ENCODE measurements around the gene AGPAT3.
"Not testable (repeated sequence)": the region's sequence is repeated elsewhere in the genome, so short reads cannot be mapped to it uniquely, and the experiment has no call there.

AGPAT3 gene

DNA sequence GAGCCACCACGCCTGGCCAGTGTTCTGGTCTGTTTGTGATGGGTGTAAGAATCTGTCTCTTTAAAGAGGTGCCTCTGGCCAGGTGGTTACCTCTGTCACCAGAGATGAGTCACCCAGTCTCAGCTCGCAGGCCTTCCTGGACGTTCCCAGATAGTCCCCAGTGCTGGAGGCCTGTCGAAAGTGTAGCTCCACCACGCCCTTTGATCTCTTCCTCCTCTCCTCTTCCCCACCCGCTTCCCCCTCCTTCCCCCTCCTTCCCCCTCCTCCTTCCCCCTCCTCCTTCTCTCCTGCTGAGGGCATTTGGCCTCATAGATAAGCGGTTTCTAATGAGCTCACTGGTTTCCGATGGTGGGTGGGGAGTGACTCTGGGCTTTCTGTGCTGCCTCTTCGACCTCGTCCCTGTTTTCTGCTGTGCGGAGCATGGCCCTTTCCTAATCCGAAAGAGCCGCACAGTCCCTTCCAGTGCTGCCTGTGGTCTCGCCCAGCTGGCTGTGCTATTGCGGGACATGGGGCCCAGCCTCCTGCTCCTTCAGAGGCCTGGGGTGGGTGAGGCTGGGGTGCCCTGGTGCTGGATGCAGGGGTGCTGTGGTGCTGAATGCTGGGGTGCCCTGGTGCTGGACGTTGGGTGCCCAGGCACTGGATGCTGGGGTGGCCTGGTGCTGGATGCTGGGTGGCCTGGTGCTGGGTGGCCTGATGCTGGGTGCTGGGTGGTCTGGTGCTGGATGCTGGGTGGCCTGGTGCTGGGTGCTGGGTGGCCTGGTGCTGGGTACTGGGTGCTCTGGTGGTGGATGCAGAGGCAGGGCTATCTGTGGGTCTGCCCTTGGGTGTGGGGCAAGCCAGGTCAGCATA lies 19.2 kb downstream of the AGPAT3 start:
- DNase-seq (ENCODE audit: low spot score): peak; percentile 96

DNA sequence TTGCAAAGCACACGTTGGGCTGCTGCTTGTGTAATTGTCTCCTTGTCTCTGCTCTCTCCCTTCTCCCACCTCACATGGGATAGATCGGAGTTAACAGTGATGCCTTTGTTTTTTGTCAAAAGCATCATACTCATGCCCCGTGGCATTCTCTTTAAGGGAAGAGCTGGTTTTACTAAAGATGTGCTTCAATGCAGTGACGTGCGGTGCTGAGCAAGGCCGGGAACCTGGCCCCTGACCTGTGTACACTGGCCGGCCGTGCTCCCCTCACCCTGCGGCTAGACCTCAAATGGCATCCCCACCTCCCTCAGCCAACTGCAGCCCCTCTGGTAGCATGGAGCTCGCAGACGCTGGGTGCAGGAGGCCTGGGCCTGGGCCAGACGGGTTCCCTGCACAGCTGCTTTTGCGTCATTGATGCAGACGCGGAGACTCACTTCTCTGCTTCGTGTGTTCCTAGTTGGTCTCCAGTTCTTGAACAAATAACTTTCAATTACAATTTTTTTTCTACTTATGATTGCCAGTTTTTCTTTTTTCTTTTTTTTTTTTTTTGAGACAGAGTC lies 19.9 kb downstream of the AGPAT3 start:
- DNase-seq (ENCODE audit: low spot score): no peak

DNA sequence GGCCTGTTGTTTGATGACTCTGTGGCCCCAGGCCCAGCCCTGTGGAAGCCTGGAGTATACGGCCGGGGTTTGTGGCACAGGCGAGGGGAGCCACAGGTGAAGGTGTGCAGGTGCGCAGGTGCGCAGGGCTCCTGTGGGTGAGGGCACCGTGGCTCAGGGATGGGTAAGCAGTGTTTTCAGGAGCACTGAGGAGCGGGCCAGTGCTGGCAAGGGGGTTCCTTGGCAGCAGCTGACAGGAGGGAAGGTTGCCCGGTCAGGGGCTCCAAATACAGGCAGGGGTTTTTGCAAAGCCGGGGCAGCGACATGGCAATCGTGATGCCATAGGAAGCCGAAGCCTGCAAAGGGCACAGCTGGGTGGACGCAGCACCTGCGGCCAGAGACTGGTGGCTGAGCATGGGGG lies 20.7 kb downstream of the AGPAT3 start:
- no peak for DNase-seq (ENCODE audit: low spot score)

DNA sequence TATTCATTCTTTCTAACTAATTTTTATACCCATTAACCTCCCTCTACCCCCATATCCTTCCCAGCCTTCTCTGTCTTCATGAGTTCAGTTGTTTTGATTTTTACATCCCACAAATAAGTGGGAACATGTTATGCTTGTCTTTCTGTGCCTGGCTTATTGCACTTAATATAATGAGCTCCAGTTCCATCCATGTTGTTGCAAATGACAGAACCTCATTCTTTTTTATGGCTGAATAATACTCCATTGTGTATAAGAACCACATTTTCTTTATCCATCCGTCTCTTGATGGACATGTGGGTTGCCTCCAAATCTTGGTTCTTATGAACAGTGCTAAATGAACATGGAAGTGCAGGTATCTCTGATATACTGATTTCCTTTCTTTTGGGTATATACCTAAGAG lies 21.5 kb downstream of the AGPAT3 start:
- DNase-seq (ENCODE audit: low spot score): no peak

DNA sequence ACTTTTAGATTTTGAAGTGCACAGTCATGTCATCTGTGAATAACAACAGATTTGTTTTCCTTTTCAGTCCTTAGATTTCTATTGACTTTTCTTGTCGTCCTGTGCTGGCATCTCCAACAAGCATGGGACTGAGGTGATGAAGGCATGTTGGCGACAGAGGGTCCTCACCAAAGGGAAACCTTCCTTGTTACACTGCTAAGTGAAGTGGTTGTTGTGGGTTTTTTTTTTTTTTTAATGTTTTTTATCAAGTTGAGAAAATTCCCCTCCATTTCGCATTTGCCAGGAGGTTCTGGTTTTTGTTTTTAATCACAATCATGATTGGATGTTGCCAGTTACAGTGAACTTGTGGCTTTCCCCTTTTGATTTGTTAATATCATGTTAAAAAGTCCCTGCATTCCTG lies 24.0 kb downstream of the AGPAT3 start:
- DNase-seq (ENCODE audit: low spot score): no peak

DNA sequence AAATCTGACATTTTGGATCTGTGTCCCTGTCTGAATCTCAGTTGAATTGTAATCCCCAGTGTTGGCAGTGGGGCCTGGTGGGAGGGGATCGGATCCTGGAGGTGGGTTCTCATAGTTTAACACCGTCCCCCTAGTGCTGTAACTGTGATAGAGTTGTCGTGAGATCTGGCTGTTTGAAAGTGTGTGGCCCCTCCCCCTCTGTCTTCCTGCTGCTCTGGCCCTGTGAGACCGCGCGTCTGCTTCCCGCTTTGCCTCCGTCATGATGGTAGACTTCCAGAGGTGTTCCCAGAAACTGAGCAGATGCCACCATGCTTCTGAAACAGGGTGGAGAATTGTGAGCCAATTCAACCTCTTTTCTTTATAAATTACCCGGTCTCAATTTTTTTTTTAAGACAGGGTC lies 25.0 kb downstream of the AGPAT3 start:
- DNase-seq (ENCODE audit: low spot score): no peak

DNA sequence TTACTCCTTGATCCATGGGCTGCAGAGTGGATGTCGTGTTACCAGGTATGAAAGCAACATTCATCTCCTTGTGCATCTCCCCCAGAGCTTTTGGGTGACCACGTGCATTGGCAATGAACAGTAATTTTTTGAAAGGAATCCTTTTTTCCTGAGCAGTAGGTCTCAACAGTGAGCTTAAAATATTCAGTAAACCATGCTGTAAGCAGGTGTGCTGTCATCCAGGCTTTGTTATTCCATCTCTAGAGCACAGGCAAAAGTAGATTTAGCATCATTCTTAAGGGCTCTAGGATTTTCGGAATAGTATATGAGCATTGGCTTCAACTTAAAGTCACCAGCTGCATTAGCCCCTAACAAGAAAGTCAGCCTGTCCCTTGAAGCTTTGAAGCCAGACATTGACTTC lies 27.3 kb downstream of the AGPAT3 start:
- DNase-seq (ENCODE audit: low spot score): no peak

DNA sequence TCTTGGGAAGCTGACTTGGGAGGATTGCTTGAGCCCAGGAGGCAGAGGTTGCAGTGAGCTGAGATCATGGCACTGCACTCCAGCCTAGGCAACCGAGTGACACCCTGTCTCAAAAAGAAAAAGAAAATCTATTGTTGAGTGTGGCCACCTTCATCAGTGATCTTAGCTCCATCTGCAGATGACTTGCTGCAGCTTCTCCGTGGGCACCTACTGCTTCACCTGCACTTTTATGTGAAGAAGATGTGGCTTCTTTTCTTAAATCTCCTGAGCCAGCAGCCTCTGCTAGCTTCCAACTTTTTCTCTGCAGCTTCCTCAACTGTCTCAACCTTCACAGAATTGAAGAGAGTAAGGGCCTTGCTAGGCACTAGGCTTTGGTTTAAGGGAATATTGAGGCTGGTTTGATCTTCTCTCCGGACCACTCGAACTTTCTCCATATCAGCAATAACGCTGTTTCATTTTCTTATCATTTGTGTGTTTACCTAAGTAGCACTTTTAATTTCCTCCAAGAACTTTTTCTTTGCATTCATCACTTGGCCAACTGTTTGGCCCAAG lies 28.0 kb downstream of the AGPAT3 start:
- DNase-seq (ENCODE audit: low spot score): no peak

DNA sequence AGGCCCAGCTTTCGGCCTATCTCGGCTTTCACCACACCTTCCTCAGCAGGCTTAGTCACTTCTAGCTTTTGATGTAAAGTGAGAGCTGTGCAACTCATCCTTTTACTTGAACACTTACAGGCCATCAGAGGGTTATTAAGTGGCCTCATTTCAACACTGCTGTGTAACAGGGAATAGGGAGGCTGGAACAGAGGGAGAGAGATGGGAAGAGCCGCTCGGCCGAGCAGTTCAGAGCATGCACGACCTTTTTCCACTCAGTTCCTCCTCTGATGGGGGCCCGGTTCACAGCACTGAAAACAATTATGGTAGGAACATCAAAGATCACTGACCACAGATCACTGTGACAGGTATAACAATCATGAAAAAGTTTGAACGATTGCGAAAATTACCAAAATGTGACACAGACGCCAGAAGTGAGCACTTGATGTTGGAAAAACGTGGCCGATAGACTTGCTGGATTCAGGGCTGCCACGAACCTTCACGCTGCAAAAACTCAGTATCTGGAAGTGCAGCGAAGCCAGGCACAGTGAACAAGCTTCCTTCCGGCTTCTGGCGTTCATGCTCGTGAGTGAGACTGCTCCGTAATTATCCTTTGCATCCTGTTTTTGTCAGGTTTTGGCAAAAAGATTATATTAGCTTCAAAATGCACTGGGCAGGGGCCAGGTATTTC lies 28.6 kb downstream of the AGPAT3 start:
- DNase-seq (ENCODE audit: low spot score): peak; percentile 54

DNA sequence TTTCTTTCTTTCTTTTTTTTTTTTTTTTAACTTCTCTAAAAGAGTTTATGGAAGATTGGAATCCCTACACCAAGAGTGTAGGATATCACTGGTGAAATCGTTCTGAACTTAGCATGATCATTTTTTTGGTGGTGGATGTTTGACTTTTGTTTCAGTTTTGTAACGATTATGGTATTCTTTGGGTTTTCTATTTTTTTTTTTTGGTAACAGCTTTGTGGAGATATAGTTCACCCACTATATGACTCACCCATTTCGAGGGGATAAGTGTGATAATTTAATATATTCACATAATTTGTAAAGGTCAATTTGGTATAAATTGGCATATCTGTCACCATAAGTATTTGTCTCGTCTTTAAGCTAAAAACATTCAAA lies 29.2 kb downstream of the AGPAT3 start:
- DNase-seq (ENCODE audit: low spot score): no peak

DNA sequence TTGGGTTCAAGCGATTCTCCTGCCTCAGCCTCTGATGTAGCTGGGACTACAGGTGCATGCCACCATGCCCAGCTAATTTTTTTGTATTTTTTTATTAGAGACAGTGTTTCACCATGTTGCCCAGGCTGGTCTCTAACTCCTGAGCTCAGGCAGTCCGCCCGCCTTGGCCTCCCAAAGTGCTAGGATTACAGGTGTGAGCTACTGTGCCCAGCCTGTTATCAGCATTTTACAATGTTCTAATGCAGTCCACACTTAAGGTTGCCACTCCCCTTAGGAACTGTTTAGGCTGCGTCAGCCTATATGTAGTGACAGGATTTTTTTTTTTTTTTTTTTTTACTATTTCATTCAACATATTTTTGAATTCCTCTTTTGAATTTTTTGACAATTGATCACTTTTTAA lies 30.2 kb downstream of the AGPAT3 start:
- DNase-seq (ENCODE audit: low spot score): no peak

DNA sequence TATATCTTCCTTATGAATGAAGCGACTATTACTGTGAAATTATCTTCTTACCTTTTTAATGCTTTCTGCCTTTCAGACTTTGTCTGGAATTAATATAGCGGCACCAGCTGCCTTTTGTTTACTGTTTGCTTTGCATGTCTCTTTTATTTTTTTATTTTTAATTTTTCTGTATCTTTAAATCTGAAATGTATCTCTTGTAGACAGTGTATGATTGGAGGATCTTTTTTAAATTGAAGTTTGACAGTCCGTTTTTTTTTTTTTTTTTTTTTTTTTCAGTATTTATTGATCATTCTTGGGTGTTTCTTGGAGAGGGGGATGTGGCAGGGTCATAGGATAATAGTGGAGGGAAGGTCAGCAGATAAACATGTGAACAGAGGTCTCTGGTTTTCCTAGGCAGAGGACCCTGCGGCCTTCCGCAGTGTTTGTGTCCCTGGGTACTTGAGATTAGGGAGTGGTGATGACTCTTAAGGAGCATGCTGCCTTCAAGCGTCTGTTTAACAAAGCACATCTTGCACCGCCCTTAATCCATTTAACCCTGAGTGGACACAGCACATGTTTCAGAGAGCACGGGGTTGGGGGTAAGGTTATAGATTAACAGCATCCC lies 31.8 kb downstream of the AGPAT3 start:
- not testable (repeated sequence) for DNase-seq (ENCODE audit: low spot score)

DNA sequence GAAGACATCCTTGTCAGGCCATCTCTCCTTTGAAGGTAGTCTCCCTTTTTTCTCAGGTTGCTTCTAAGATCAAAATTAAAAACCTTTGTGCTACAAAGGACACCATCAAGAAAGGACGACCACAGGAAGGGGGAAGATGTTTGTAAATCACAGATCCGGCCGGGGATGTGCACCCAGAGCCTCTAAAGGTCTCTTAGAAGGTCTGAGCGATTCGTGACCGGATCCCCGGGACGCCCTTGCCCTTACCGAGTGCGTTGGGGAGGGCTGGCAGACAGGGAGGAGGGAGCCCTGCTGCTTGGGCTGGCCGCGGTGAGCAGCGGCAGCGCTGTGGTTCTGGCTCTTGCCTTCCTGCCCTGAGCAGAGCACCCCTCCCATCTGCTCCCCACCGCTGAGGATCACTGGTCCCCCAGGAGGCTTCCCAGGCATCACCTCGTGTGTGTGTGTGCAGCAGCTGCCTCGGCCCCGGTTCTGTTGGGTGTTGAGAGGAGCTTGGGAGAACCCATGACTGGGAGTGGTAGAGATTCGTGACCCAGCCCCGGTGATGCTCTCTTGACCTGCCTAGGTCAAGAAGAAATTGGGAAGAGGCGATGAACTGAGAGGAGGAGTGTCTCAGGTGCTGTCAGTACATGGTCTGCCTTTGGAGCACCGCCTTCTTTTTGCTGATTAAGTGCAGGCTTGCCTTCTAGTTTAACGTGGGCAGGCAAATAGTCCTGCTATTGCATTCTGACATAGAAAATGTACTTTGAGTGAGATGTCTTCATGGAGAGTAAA lies 34.5 kb downstream of the AGPAT3 start:
- DNase-seq (ENCODE audit: low spot score): no peak

DNA sequence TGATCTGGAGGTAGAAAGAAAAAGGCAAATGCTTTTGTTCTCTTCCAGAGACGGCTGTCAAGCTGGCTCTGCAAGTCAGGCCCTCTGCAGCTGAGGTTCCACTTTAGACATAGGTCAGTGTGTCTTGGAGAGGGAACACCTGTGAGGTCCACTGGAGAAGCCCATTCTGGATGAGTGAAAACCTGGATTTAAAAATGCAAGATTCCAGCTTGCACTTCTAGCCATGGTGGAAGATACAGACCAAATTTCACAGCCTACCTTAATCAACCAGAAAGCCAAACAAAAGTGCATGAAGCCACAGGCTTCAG lies 35.0 kb downstream of the AGPAT3 start:
- DNase-seq (ENCODE audit: low spot score): no peak

DNA sequence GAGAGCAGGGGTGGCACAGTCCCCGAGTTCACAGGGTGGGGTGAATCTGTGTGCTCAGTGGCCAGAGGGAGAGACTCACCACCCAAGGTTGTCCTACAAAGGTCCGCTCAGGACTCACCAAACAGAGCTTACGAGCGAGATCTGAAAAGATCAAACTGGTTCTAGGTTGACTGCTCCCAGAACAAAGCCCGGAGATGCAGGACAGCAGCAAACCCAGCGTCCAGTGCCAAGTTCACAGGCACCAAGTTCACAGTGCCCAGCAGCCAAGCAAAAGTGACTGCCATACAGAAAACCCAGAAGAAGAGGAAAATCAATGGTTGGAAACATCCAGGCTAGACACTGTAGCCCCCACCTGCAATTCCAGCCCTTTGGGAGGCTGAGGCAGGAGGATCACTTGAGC lies 35.7 kb downstream of the AGPAT3 start:
- DNase-seq (ENCODE audit: low spot score): no peak

DNA sequence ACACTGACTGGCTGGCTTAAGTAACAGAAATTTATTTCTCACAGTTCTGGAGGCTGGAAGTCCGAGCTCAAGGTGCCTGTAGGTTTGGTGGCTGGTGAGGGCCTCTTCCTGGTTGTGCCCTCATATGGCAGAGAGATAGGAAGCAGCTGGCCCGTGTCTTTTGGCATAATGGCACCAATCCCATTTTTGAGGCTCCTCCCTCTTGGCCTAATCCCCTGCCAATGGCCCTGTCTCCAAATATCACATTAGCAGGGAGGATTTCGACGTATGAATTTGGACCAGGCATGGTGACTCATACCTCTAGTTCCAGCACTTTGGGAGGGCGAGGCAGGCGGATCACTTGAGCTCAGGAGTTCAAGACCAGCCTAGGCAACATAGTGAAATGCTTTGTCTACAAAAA lies 37.4 kb downstream of the AGPAT3 start:
- peak; percentile 90 for DNase-seq (ENCODE audit: low spot score)

DNA sequence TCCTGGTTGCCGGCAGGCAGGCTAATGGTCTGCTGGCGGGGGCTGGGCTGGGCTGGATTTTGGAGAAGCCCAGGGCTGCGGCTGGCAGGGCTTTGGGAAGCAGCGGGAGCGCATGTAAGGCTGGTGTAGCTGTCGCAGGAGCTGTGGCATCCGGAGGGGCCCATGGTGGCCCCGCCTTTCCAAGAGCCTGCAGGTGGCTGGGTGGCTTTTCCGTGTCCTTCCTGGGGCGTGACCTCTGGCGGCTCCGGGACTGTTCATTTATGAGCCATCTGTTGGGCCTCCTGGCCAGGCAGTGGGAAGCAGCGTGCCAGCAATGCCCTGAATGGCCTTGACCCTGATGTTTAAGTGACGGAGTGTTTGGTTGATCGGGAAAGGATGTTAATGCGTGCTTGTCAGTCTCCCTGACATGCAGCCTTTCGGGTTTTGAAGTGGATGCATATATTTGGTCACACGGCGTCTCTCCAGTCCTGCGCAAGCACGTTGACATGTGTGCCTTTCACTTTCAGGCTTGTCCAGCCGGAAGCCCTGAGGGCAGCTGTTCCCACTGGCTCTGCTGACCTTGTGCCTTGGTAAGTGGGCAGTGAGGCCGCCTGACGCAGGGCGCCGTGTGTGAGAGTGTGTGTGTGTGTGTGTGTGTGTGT lies 38.5 kb downstream of the AGPAT3 start:
- DNase-seq (ENCODE audit: low spot score): no peak

DNA sequence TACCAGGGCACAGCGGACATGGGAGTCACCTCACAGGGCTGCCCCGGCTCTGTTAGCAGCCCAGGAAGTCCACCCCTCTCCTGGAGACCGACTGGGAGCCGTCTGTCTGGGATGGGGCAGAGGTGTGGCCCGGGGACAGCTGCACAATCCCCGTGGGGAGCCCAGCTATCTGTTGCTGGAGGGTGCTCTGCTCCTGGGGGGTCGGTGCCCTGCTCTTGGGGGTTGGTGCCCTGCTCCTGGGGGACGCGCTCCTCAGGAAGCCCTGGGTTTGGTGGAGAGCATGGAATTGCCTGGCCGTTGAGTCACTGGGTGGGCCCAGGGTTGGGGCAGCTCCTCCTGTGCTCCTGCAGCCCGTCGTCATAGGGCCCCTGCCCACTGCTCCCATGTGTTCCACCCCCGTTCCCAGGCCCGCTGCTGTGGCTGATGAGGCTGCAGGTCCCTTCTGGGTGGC lies 39.3 kb downstream of the AGPAT3 start:
- no peak for DNase-seq (ENCODE audit: low spot score)

DNA sequence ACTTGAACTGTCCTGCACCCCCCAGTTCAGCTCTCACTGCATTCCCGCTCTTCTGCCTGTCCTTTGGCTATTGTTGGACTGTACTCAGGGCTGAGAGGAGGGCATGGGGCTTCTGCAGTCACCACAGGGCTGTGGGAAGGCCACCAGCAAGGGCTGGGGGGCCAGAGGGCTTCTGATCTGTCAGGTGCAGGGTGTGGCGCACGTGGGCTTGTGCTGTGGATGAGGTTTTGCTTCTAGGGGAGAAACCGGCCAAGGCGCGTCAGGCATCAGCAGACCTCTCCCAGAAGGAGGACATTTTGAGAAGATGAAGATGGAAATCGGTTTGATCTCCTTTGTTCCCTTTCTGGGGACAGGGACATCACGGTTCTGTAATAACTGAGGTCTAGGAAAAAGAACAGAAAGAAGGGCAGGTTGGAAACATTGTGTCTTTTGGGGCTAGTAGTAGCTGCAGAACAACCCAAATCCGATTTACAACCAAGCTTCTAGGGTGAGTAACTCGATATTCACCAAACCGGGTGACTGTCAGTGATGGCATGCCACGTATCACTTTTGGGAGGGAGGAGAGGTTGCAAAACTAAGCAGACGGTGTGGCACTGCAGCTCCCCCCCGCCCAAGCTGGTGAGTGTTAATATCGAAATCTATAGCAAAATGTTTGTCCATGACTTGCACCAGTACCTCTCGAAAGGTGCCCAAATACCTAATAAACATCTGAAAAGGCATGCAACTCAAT lies 40.9 kb downstream of the AGPAT3 start:
- DNase-seq (ENCODE audit: low spot score): no peak

DNA sequence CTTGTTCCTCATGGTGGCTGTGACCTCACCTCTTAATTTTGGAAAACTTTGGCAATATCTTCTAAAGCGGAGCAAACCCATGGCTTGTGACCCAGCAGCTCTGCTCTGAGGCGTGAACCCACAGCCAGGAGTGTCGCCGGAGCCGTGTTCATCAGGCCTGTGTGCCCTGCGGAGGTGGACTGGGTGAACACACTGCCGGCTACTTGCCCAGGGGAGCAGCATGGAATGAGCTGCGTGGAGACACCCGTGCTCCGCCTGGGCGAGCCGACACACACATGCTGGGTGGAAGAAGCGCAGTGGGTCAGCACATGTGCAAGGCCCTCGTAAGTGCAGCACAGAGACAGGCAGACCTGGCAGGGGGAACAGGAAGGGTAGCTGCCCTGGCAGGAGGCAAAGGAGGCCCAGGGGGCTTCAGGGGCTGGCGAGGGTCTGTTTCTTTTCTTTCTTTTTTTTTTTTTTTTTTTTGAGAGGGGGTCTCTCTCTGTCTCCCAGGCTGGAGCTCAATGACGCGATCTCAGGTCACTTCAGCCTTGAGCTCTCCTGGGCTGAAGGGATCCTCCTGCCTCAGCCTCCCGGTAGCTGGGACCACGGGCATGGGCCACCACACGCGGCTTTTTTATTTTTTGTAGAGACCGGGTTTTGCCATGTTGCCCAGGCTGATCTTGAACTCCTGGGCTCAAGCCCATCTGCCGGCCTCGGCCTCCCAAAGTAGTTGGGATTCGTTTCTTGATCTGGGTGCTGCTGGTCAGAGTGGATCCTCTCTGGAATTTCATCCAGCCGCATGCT lies 41.8 kb downstream of the AGPAT3 start:
- DNase-seq (ENCODE audit: low spot score): no peak
